ENCODE data around the gene NKG7.

Gene NKG7

GRCh38 chr19:51346742-51347141 is 25.7 kb downstream of the NKG7 start:
- H3K4me3 ChIP-seq, result no peak overlapping the region
- TF ChIP-seq CTCF (IDR thresholded peaks at IDR 0.05), result no peak
- no peak for DNase-seq (ENCODE audit: low spot score)
- H3K27ac ChIP-seq, result no peak overlapping the region

- Histone ChIP-seq H3K27ac (no peak overlapping the region), H3K4me3 (no peak overlapping the region)
- no peak for TF ChIP-seq CTCF (IDR thresholded peaks at IDR 0.05)
- peak; percentile 43 for DNase-seq (ENCODE audit: low spot score)
Measured at GRCh38 chr19:51345076-51345620, 27.3 kb downstream of the NKG7 start.

GRCh38 chr19:51342631-51343569 is 29.6 kb downstream of the NKG7 start:
- Histone ChIP-seq H3K4me3 (no peak overlapping the region), H3K27ac (peak overlapping the region in 1 of 2 donors; percentile 36)
- TF ChIP-seq CTCF (IDR thresholded peaks at IDR 0.05), result no peak
- DNase-seq (ENCODE audit: low spot score), result no peak

- Histone ChIP-seq H3K27ac (peak within 1 kb of the TSS in 1 of 2 donors; percentile 96), H3K4me3 (no peak within 1 kb of the TSS)
- no peak for TF ChIP-seq CTCF (IDR thresholded peaks at IDR 0.05)
- DNase-seq (ENCODE audit: low spot score), result no peak
Measured at GRCh38 chr19:51341976-51342580, 30.4 kb downstream of the NKG7 start, which contains the start of gene VSIG10L. TSS of gene VSIG10L (minus strand) at chr19:51342139. CDS start at chr19:51342124, 15 bp downstream.

- Histone ChIP-seq H3K4me3 (no peak overlapping the region), H3K27ac (peak overlapping the region in 1 of 2 donors; percentile 96)
- no peak for DNase-seq (ENCODE audit: low spot score)
- TF ChIP-seq CTCF (IDR thresholded peaks at IDR 0.05), result no peak
Measured at GRCh38 chr19:51341066-51341465, 31.4 kb downstream of the NKG7 start.

- TF ChIP-seq CTCF (IDR thresholded peaks at IDR 0.05), result no peak
- peak overlapping the region; percentile 77 to 96 for H3K27ac ChIP-seq
- H3K4me3 ChIP-seq, result peak overlapping the region; percentile 91
- peak; percentile 100 for DNase-seq (ENCODE audit: low spot score)
Measured at GRCh38 chr19:51339687-51340656, 32.5 kb downstream of the NKG7 start.
